ENCODE data around the gene HMGXB4.
"Not testable (repeated sequence)": the region's sequence is repeated elsewhere in the genome, so short reads cannot be mapped to it uniquely, and the experiment has no call there.

The HMGXB4 gene

GRCh38 chr22:35257321-35258190 lies at the start of gene HMGXB4:
Gene HMGXB4, plus strand, starts transcription at chr22:35257493. Its CDS starts 4,898 bp downstream, at chr22:35262391.
- DNase-seq = peak; percentile 10

- no peak for DNase-seq
Observed at GRCh38 chr22:35208003-35208402, 49.3 kb upstream of the HMGXB4 start.

GRCh38 chr22:35209203-35209602 lies 48.1 kb upstream of the HMGXB4 start:
- DNase-seq = no peak

- no peak for DNase-seq
Observed at GRCh38 chr22:35212009-35212408, 45.3 kb upstream of the HMGXB4 start.

- DNase-seq = no peak
Observed at GRCh38 chr22:35212996-35213395, 44.3 kb upstream of the HMGXB4 start.

- DNase-seq = no peak
Observed at GRCh38 chr22:35214968-35215367, 42.3 kb upstream of the HMGXB4 start.

- no peak for DNase-seq
Observed at GRCh38 chr22:35215993-35216392, 41.3 kb upstream of the HMGXB4 start.

GRCh38 chr22:35217527-35217926 lies 39.8 kb upstream of the HMGXB4 start:
- no peak for DNase-seq

GRCh38 chr22:35218079-35218478 lies 39.2 kb upstream of the HMGXB4 start:
- DNase-seq = no peak

- no peak for DNase-seq
Observed at GRCh38 chr22:35219012-35219411, 38.3 kb upstream of the HMGXB4 start.

GRCh38 chr22:35220221-35220620 lies 37.1 kb upstream of the HMGXB4 start:
- DNase-seq = no peak

GRCh38 chr22:35225010-35225409 lies 32.3 kb upstream of the HMGXB4 start:
- DNase-seq = no peak

GRCh38 chr22:35226958-35227647 lies 30.2 kb upstream of the HMGXB4 start:
- no peak for DNase-seq

GRCh38 chr22:35229865-35230264 lies 27.4 kb upstream of the HMGXB4 start:
- DNase-seq = no peak

GRCh38 chr22:35230417-35230816 lies 26.9 kb upstream of the HMGXB4 start:
- DNase-seq = no peak

- no peak for DNase-seq
Observed at GRCh38 chr22:35230839-35231584, 26.3 kb upstream of the HMGXB4 start.

- DNase-seq = peak; percentile 58
Observed at GRCh38 chr22:35231585-35232084, 25.7 kb upstream of the HMGXB4 start.

GRCh38 chr22:35238749-35239148 lies 18.5 kb upstream of the HMGXB4 start:
- not testable (repeated sequence) for DNase-seq

- DNase-seq = not testable (repeated sequence)
Observed at GRCh38 chr22:35244507-35244906, 12.8 kb upstream of the HMGXB4 start.

GRCh38 chr22:35250156-35250555 lies 7.1 kb upstream of the HMGXB4 start:
- no peak for DNase-seq

GRCh38 chr22:35253946-35254345 lies 3.3 kb upstream of the HMGXB4 start:
- no peak for DNase-seq

- DNase-seq = no peak
Observed at GRCh38 chr22:35257002-35257320, 332 bp upstream of the HMGXB4 start.

- no peak for DNase-seq
Observed at GRCh38 chr22:35258191-35258988, 1.1 kb downstream of the HMGXB4 start.

Measured in NCI-H510A treated with DMSO at 0.1 percent for 48 hours (cell line).